Activated naive CD4-positive, alpha-beta T cell treated with anti-CD3 and anti-CD28 coated beads, Interleukin-2, amount 10 ng/mL, durations not matched to agents 5 hours and 36 hours (primary cell): ENCODE results near the gene CD101. TPM values are rescaled to one million over a fixed set of nuclear protein-coding genes. Genes with fewer than 3 reads are reported as not detected.

Experiments used
- total RNA-seq, 2 experiments: library from RNA; stranded (reverse); gene quantifications; one replicate each; pipeline ENCODE4 v1.2.3, GENCODE V29; 2021

Gene CD101, protein sequence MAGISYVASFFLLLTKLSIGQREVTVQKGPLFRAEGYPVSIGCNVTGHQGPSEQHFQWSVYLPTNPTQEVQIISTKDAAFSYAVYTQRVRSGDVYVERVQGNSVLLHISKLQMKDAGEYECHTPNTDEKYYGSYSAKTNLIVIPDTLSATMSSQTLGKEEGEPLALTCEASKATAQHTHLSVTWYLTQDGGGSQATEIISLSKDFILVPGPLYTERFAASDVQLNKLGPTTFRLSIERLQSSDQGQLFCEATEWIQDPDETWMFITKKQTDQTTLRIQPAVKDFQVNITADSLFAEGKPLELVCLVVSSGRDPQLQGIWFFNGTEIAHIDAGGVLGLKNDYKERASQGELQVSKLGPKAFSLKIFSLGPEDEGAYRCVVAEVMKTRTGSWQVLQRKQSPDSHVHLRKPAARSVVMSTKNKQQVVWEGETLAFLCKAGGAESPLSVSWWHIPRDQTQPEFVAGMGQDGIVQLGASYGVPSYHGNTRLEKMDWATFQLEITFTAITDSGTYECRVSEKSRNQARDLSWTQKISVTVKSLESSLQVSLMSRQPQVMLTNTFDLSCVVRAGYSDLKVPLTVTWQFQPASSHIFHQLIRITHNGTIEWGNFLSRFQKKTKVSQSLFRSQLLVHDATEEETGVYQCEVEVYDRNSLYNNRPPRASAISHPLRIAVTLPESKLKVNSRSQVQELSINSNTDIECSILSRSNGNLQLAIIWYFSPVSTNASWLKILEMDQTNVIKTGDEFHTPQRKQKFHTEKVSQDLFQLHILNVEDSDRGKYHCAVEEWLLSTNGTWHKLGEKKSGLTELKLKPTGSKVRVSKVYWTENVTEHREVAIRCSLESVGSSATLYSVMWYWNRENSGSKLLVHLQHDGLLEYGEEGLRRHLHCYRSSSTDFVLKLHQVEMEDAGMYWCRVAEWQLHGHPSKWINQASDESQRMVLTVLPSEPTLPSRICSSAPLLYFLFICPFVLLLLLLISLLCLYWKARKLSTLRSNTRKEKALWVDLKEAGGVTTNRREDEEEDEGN
- total RNA-seq = 1 to 10 TPM; 6.2 to 7.1 TPM

DNA sequence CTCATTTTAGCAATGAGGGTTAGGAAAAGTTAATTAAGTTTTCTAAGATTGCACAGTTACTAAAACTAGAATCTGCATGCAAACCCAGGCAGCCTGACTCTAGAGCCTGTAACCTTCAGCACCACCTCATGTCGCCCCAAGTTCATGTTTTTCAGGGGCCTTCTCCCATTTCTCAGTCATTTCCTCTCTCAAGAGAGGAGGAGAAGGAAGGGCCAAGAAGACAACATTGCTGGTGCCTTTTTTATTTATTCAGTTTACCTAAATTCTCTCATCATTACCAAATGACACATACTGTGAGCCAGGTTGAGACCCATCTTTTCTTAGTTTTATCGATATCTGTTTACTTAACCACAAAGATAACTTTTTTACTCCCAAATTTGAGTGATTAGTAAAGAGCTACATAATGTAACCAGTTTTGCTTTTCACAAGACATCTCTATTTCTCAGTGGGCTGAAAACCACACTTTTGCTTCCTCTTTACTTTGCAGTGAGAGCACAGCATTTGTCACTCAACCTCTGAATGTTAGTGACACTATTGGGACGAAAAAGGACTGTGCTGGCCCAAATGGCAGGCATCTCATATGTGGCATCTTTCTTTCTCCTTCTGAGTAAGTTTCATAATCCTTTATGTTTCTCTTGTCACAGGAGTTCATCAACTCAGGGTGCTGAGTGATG is at the start of gene CD101:
Gene CD101, plus strand, starts transcription at position 507 of the 674 bp plus-strand sequence. Its CDS starts 58 bp downstream, at position 565.

GRCh38 chr1:117059678-117060440 is 58.3 kb downstream of the CD101 start, which contains the start of gene TTF2:
TTF2 (plus strand) TSS chr1:117060326; CDS start chr1:117060347, 21 bp downstream.

Other genes starting within 250 kb of the CD101 start
- 100 to 1,000 TPM; 181 to 188 TPM for gene CD2, start 247.3 kb upstream of the CD101 start, total RNA-seq
- 1 to 10 TPM in 1 of 2 experiments, under 1 TPM in 1; 0.81 to 1.8 TPM for gene PTGFRN, start 91.8 kb upstream of the CD101 start, total RNA-seq
- gene TTF2, start 58.6 kb downstream of the CD101 start, total RNA-seq = 10 to 100 TPM; 77.4 to 80.8 TPM
- under 1 TPM; 0.67 to 0.71 TPM for gene TRIM45, start 120.0 kb downstream of the CD101 start, total RNA-seq
- not detected for gene VTCN1, start 209.2 kb downstream of the CD101 start, total RNA-seq